GM10266 (cell line): ENCODE measurements around the gene NKX1-1.

Experiments
- DNase-seq: peaks from one replicate; pipeline ENCODE4 v3.0.0; 2012; ENCODE audit errors: extremely low spot score
- TF ChIP-seq, protein P1 (sequence below): IDR thresholded peaks from 2 replicates; pipeline ENCODE4 v1.5.1; 2012; ENCODE audit warnings: mild to moderate bottlenecking, low read depth; ENCODE audit not compliant: control insufficient read depth, insufficient read depth; ENCODE audit errors: missing control alignments

NKX1-1 gene

DNA sequence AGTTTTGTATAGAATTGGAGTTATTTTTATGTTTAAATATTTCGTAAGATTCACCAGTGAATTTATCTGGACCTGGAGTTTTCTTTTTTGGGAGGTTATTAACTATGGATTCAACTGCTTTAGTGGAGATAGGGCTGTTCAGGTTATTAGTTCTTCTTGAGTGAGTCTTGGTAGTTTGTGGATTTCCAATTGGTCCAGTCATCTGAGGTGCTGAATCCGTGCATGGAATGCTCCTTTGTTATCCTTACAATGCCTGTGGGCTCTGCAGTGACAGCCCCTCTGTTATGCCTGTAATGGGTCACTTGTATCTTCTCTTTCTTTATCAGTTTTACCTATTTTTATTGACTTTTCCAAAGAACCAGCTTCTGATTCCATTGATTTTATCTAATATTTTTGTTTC, 15.4 kb upstream of the NKX1-1 start:
- TF ChIP-seq, protein P1, sequence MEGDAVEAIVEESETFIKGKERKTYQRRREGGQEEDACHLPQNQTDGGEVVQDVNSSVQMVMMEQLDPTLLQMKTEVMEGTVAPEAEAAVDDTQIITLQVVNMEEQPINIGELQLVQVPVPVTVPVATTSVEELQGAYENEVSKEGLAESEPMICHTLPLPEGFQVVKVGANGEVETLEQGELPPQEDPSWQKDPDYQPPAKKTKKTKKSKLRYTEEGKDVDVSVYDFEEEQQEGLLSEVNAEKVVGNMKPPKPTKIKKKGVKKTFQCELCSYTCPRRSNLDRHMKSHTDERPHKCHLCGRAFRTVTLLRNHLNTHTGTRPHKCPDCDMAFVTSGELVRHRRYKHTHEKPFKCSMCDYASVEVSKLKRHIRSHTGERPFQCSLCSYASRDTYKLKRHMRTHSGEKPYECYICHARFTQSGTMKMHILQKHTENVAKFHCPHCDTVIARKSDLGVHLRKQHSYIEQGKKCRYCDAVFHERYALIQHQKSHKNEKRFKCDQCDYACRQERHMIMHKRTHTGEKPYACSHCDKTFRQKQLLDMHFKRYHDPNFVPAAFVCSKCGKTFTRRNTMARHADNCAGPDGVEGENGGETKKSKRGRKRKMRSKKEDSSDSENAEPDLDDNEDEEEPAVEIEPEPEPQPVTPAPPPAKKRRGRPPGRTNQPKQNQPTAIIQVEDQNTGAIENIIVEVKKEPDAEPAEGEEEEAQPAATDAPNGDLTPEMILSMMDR, result no peak
- DNase-seq, result no peak

DNA sequence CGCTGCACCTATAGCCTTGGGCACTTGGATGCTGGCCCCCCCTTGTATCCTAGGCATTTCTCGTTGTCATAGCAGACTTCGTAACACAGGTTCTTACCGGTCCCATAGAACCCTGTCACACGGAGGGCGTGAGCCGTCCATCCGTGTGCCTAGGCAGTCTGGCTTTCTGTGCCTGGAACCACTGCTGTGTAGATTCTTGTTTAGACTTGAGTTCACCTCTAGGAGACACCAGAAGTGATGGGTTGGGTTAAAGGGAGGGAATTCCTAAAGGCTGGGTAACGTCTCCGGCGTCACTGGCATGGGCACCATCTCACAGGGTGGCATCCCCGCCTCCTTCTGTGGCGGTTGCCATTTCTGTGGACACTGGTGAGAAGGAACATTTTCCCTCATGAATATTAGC, 13.5 kb upstream of the NKX1-1 start:
- DNase-seq, result no peak
- TF ChIP-seq, protein P1, result no peak

DNA sequence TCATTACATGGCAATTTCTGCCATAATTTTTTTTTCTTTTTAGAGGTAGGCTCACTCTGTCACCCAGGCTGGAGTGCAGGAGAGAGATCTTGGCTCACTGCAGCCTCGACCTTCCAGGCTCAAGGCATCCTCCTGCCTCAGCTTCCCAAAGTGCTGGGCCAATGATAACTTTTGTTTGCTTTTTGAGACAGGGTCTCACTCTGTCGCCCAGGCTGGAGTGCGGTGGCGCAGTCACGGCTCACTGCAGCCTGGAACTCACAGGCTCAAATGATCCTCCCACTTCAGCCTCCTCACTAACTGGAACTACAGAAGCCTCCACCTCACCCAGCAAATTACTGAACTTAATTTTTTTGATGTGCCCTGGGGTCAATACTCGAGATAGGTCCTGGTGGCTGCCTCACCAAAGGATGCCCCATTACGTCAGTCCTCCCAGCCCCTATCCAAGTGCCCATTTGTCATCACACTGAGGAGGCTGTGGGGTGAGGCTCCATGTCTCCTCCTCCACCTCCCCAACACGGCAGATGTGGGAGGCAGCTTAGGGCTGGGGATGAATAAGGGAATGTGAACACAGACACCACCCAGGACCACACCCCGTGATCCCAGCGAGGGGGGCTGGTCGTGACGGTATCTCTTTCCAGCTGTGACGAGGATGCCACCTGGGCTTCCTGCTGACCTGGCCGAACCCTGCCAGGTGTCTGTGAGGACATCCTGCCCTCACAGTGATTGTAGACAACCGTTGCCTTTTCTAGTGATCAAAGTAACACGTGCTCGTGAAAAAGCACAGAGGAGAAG, 12.4 kb upstream of the NKX1-1 start:
- TF ChIP-seq, protein P1, result no peak
- DNase-seq, result no peak

DNA sequence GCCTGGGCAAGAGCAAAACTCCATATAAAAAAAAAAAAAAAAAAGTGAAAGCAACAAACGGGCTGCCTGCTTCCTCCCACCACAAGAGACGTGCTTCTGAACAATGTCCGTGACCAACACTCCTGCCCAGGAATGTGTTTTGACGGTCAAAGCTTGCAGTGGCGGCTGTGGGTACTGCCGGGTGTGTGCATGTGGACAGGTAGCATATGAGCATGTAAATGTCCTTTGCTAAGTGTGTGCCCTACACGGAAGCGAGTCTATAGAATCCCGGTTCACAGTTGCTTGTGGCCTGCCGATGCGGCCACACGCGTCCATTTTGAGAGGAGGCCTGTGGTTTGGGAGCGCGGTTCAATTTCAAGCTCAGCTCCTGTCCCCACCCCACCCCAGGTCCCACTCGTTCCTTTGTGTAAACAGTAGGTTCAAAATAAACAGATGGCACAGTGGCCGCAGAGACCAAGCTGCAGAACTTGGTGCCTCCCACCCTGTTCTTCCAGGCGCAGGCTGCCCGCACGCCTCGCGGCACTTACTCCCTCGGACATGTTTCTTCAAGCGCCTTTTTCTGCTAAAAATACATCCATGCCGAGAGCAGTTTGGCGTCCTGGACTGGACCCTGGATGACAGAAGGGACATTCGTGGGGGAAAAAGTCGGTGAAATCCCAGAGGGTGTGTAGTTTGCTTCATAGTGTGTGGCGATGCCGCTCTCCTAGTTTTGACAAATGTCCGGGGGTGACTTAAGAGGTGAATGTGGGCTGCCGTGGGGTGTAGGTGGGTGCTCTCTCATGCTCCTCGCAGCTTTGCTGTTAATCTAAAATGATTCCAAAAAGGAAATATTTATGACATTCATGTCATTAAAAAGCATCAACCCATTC, 11.5 kb upstream of the NKX1-1 start:
- DNase-seq, result no peak
- TF ChIP-seq, protein P1, result no peak

DNA sequence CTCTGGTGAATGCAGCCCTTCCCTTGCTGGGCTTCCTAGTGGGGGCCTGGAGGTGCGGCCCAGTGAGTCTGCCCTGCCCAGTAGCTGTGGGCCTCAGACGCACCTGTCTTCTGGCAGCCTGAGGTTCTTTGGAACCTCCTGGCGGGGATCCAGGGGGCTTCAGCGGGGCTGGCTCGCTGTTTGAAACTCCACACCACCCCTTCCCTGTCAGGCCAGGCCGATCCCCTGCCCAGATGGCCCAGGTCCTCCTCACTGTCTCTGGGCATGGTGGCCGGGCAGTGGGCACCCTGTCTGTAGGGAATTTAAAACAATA, 10.7 kb upstream of the NKX1-1 start:
- TF ChIP-seq, protein P1, result no peak
- no peak for DNase-seq

DNA sequence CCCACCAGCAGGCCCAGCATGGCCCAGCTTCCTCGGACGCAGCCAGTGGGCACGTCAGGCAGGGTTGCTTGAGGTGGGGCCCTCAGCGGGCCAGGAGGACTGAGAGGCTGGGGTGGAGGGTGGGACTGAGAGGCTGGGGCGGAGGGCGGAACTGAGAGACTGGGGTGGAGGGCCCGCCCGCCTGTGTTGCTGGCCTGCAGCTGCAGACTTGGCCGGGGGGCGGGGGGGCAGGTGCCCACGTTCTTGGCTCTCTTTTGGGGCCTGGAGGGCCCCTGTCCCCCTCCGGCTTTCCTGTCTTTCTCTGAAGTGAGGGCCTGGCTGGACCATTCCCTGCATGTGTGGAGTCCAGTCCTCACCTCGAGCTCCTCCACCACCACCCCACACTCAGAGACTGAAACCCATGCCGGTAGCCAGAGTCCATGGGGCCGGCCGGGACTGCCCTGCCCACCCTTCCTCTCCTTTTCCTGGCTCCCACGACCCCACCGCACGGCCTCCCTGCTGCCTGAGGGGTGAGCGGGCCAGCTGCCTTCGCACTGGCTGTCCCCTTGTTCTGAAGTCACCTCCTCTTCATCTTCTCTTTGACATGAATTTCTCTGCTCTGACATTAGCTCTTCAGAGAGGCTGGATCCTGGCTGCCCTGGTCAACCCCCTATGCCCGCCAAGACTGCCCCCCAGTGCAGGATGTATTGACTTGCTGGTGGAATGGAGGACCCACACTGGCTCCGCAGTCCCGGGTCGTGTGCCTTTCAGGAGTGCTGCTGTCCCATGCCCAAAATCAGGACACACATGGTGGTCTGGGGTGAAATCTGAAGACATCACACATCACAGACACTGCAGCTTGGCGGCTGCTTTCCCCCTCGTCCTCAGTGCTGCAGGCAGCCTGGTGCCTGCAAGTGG, 10.1 kb upstream of the NKX1-1 start:
- no peak for DNase-seq
- TF ChIP-seq, protein P1, result no peak
